Smooth muscle cell (in vitro differentiated cells): ENCODE results near the gene RHOBTB3. TPM values are rescaled to one million over a fixed set of nuclear protein-coding genes. Genes with fewer than 3 reads are reported as not detected.

ENCODE experiments used
- DNase-seq: peaks from one replicate; lab custom pipeline; 2025; ENCODE audit not compliant: unreplicated experiment; lab: John Stamatoyannopoulos, UW
- H2AFZ ChIP-seq: fragments of 200-600 bp; sonication (generic); 2 replicates; pipeline ENCODE4 v1.6.0; 2016; ENCODE audit warnings: antibody characterized with exemption, low read depth, mild to moderate bottlenecking
- H3F3A ChIP-seq: fragments of 200-600 bp; sonication (generic); 2 replicates; pipeline ENCODE4 v1.6.0; 2017; ENCODE audit warnings: antibody characterized with exemption, low read depth
- H3K27ac ChIP-seq: fragments of 200-600 bp; sonication (generic); 2 replicates; pipeline ENCODE4 v1.5.1; 2016; ENCODE audit warnings: low read depth, mild to moderate bottlenecking
- H3K27me3 ChIP-seq: fragments of 200-600 bp; sonication (generic); 2 replicates; pipeline ENCODE4 v1.6.1; 2016; ENCODE audit warnings: low read depth, mild to moderate bottlenecking
- H3K36me3 ChIP-seq: fragments of 200-600 bp; sonication (generic); 2 replicates; pipeline ENCODE4 v1.5.1; 2016; ENCODE audit warnings: low read depth
- H3K4me1 ChIP-seq: fragments of 200-600 bp; sonication (generic); 2 replicates; pipeline ENCODE4 v1.5.1; 2016; ENCODE audit warnings: low read depth
- H3K4me2 ChIP-seq: fragments of 200-600 bp; sonication (generic); 2 replicates; pipeline ENCODE4 v1.6.0; 2016; ENCODE audit warnings: mild to moderate bottlenecking
- H3K4me3 ChIP-seq: fragments of 200-600 bp; sonication (generic); 2 replicates; pipeline ENCODE4 v1.5.1; 2016; ENCODE audit warnings: mild to moderate bottlenecking
- H3K79me2 ChIP-seq: fragments of 200-600 bp; sonication (generic); 2 replicates; pipeline ENCODE4 v1.6.0; 2016; ENCODE audit warnings: low read depth, mild to moderate bottlenecking
- H3K9ac ChIP-seq: fragments of 200-600 bp; sonication (generic); 2 replicates; pipeline ENCODE4 v1.6.0; 2016; ENCODE audit warnings: low read depth
- H3K9me3 ChIP-seq: fragments of 200-600 bp; sonication (generic); replicated peaks from 2 replicates; pipeline ENCODE4 v1.5.1; 2016; ENCODE audit warnings: low read depth
- H4K20me1 ChIP-seq: fragments of 200-600 bp; sonication (generic); 2 replicates; pipeline ENCODE4 v1.6.0; 2016; ENCODE audit warnings: low read depth
- WGBS: methylation state at CpG from one replicate; pipeline ENCODE4 v1.1.7; 2016; ENCODE audit warnings: low lambda C conversion rate; 5-methylcytosine and 5-hydroxymethylcytosine counted together
- polyA plus RNA-seq: library from polyadenylated mRNA; unstranded; fragments of >200 nt; fragmentation: Nextera tagmentation; extraction: Ambion mirVana; gene quantifications from 2 replicates; pipeline ENCODE4 v1.2.1, GENCODE V29; 2016
- total RNA-seq: library from RNA; depleted of rRNA; stranded (reverse); fragments of >200 nt; gene quantifications from 2 replicates; pipeline ENCODE4 v1.2.3, GENCODE V29; 2014
- TF ChIP-seq, protein P1 (sequence below): fragments of 200-600 bp; sonication (generic); IDR thresholded peaks from 2 replicates; pipeline ENCODE4 v1.5.1; 2017; ENCODE audit warnings: borderline replicate concordance, mild to moderate bottlenecking, antibody characterized with exemption; ENCODE audit not compliant: insufficient read depth, poor library complexity, severe bottlenecking

Gene RHOBTB3
- total and polyA plus RNA-seq, 2 experiments from 2014 or later: 127 to 213 TPM

DNA sequence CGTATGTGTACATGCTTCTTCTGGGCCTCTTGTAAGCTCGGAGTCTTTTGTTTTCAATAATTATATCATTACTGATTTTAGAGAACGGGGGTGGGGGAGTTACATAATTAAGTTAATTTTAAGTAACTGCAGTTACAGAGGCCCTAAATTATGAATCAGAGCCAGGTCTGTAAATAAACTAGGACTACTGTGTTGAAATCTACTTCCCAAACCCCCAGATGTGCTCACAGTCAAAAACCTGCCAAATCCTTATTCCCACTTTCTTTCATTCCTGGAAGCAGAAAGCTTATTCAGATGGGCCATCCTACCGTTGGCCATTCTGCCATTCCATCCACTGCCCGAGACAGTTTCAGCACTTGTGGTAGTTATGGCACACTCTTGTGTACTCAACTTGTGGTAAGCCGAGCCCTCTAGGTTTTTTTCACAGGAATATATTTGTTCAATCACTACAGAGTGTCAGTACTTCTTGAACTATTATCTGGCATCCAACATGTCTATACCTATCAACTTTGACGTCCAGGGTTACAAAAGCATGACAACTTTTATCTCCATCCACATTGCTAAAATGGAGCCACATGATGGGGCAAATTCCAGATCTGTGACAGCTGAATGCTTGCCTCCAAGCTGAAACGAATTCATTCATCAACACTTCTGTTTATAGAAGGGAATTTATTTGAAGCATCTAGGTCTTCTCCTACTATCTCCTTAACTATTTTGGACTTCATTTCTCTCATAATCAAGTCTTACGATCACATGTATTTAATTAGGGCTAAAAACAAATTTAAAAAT is 53.6 kb downstream of the RHOBTB3 start:
- H3K4me2 ChIP-seq: no peak overlapping the region
- 92% methylated on average over 9 of the region's 9 CpGs for WGBS
- peaks cover 9% of the 10 kb centered on the region for H3K36me3 ChIP-seq
- no peaks in the 10 kb centered on the region for H3K27me3 ChIP-seq
- H3K9ac ChIP-seq: no peak overlapping the region
- H2AFZ ChIP-seq: no peak overlapping the region
- H3K4me3 ChIP-seq: no peak overlapping the region
- H3K27ac ChIP-seq: no peak overlapping the region
- TF ChIP-seq, protein P1, sequence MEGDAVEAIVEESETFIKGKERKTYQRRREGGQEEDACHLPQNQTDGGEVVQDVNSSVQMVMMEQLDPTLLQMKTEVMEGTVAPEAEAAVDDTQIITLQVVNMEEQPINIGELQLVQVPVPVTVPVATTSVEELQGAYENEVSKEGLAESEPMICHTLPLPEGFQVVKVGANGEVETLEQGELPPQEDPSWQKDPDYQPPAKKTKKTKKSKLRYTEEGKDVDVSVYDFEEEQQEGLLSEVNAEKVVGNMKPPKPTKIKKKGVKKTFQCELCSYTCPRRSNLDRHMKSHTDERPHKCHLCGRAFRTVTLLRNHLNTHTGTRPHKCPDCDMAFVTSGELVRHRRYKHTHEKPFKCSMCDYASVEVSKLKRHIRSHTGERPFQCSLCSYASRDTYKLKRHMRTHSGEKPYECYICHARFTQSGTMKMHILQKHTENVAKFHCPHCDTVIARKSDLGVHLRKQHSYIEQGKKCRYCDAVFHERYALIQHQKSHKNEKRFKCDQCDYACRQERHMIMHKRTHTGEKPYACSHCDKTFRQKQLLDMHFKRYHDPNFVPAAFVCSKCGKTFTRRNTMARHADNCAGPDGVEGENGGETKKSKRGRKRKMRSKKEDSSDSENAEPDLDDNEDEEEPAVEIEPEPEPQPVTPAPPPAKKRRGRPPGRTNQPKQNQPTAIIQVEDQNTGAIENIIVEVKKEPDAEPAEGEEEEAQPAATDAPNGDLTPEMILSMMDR: no peak
- no peak for DNase-seq
- H3K9me3 ChIP-seq: no peaks in the 10 kb centered on the region
- H3K79me2 ChIP-seq: peaks cover 5% of the 10 kb centered on the region
- no peaks in the 10 kb centered on the region for H3K4me1 ChIP-seq
- H4K20me1 ChIP-seq: no peaks in the 10 kb centered on the region
- no peaks in the 10 kb centered on the region for H3F3A ChIP-seq

DNA sequence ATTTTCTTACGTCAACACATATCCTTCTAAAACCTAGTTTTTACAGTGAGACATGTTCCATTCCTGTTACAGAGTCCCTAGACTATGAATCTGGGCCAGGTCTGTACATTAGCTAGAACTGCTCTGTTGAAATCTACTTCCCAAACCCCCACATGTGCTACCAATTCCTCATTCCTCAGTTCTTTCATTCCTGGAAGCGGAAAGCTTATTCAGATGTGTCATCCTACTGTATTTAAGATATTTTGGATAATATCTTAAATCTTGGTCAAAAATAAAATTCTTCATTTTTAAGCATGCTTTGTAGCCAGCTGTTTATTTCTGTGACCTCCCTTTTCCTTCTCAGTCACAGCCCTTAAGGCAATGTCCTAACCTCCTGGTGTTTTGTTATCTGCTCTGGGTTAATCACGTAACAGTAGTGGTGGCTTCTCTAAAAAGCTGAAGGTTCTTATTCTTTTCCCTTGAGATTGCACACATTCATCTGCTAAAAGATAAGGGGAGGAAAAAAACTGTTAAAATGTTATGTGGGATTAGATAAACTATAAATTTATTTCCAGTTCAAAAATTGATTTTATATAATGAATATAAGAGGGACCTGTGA is 55.8 kb downstream of the RHOBTB3 start:
- Histone ChIP-seq H3K9me3 (no peaks in the 10 kb centered on the region), H3K79me2 (peaks cover 5% of the 10 kb centered on the region), H3K36me3 (peaks cover 9% of the 10 kb centered on the region), H3K27me3 (no peaks in the 10 kb centered on the region), H2AFZ (no peak overlapping the region), H3K27ac (peak overlapping the region; percentile 30), H3K4me3 (no peak overlapping the region), H3K9ac (no peak overlapping the region), H3F3A (no peaks in the 10 kb centered on the region), H3K4me1 (no peaks in the 10 kb centered on the region), H4K20me1 (no peaks in the 10 kb centered on the region), H3K4me2 (no peak overlapping the region)
- no peak for DNase-seq
- TF ChIP-seq, protein P1: no peak
- 77% methylated on average over 3 of the region's 3 CpGs for WGBS

DNA sequence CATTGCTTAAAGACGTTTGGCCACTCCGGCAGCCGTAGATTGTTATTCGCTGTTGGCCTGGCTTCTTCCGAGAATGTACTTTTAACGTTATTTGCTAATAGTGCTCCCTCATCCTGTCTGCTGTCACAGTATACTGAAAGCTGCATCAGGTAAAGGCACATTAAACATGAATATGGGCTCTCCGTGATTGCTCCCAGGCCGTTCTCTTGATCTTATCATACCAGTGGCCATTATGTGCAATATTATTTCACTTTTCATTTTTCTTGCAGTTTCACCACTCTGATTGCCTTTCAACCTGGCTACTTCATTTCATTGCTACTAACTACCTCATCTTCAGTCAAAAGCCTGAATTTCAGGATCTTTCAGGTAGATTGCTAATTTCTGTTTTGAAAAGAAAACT is 57.4 kb downstream of the RHOBTB3 start:
- Histone ChIP-seq H3K27ac (no peak overlapping the region), H3K79me2 (peaks cover 5% of the 10 kb centered on the region), H3K4me1 (no peaks in the 10 kb centered on the region), H3K27me3 (no peaks in the 10 kb centered on the region), H3K4me3 (no peak overlapping the region), H4K20me1 (no peaks in the 10 kb centered on the region), H3K9me3 (no peaks in the 10 kb centered on the region), H3F3A (no peaks in the 10 kb centered on the region), H3K9ac (no peak overlapping the region), H2AFZ (no peak overlapping the region), H3K36me3 (peaks cover 9% of the 10 kb centered on the region), H3K4me2 (no peak overlapping the region)
- WGBS: 83% methylated on average over 8 of the region's 8 CpGs
- TF ChIP-seq, protein P1: no peak
- DNase-seq: no peak
